SK-N-SH (cell line): Measurements from ENCODE around the gene OLFML3.

Experiments used
- CTCF ChIP-seq: fragments of 200-600 bp; sonication (generic); IDR thresholded peaks from 2 replicates; pipeline ENCODE4 v1.6.1; 2017; ENCODE audit warnings: antibody characterized with exemption, mild to moderate bottlenecking, moderate library complexity
- EZH2phosphoT487 ChIP-seq: fragments of 200-600 bp; sonication (generic); IDR thresholded peaks from 2 replicates; pipeline ENCODE4 v1.6.1; 2017; ENCODE audit warnings: low read depth, mixed run types, mild to moderate bottlenecking, antibody characterized with exemption, moderate library complexity, borderline replicate concordance
- FOSL2 ChIP-seq: IDR thresholded peaks from 2 replicates; pipeline ENCODE4 v1.4.0; 2012; ENCODE audit warnings: low read depth, mild to moderate bottlenecking, moderate library complexity, borderline replicate concordance
- MEF2A ChIP-seq: IDR thresholded peaks from 2 replicates; pipeline ENCODE4 v1.4.0; 2012; ENCODE audit warnings: low read depth, borderline replicate concordance
- POLR2AphosphoS5 ChIP-seq: IDR thresholded peaks from 2 replicates; pipeline ENCODE4 v1.6.1; 2012; ENCODE audit warnings: low read depth, low read length
- REST ChIP-seq: IDR thresholded peaks from 2 replicates; pipeline ENCODE4 v1.6.1; 2012; ENCODE audit warnings: mild to moderate bottlenecking, low read depth, low read length, moderate library complexity
- SMC3 ChIP-seq: IDR thresholded peaks from 2 replicates; pipeline ENCODE4 v1.6.1; 2012; ENCODE audit warnings: low read depth, low read length, improper control_type of control experiment

- TF ChIP-seq CTCF (peak; percentile 25; the same call in 1 of the 2 replicates), SMC3 (no peak), EZH2phosphoT487 (no peak), MEF2A (no peak), REST (no peak), FOSL2 (no peak), POLR2AphosphoS5 (no peak)
Observed at GRCh38 chr1:113929750-113930498, 49.4 kb upstream of the OLFML3 start.
